HCT116 (cell line): ENCODE results near the gene WDR70. TPM values are rescaled to one million over a fixed set of nuclear protein-coding genes. Genes with fewer than 3 reads are reported as not detected.

Experiments
- ATAC-seq: fragments of 200-7000 bp; cut with Tn5 transposase; 2 replicates; pipeline ENCODE4 v1.9.1; 2020; ENCODE audit warnings: mild to moderate bottlenecking, moderate library complexity
- BruUV-seq: library from RNA; stranded (reverse); fragments of 400-500 nt; replicated peaks from 2 replicates; lab custom pipeline; 2021; lab: Mats Ljungman, UMichigan
- CTCF ChIA-PET: fragments of 300-600 bp; sonication (Branson Sonifier 250); formaldehyde crosslinking; loops from one replicate; lab custom pipeline; 2021; ENCODE audit warnings: antibody characterized with exemption; lab: Charles Lee
- POLR2A ChIA-PET: fragments of 300-600, 350-600 bp; sonication (Branson Sonifier 250); formaldehyde crosslinking; loops from one replicate; lab custom pipeline; 2021; ENCODE audit warnings: antibody characterized with exemption; lab: Charles Lee
- RAD21 ChIA-PET, 2 experiments: fragments of 300-600 bp; sonication (Branson Sonifier 250); formaldehyde crosslinking; loops; one replicate each; lab custom pipeline; 2023; ENCODE audit warnings: low total read pairs in 2 of 2; ENCODE audit not compliant: uncharacterized antibody in 2 of 2, unreplicated experiment in 2 of 2, low non-redundant PET in 1 of 2; lab: Charles Lee
- DNase-seq: peaks from one replicate; pipeline ENCODE4 v3.0.0-alpha.2; 2010; ENCODE audit warnings: low read depth, low spot score
- H2AFZ ChIP-seq: fragments of 200-600 bp; shearing (Covaris generic), sonication (generic); 2 replicates; pipeline ENCODE4 v1.6.1; 2017; ENCODE audit warnings: low read depth, mixed run types, mixed read lengths, antibody characterized with exemption, low read length; ENCODE audit not compliant: poor library complexity, severe bottlenecking
- H3K27ac ChIP-seq: 2 replicates; pipeline ENCODE4 v1.5.1; 2012; ENCODE audit warnings: low read depth, low read length
- H3K27me3 ChIP-seq: fragments of 200-600 bp; sonication (generic); 2 replicates; pipeline ENCODE4 v1.6.1; 2016; ENCODE audit warnings: mixed run types, low read length, mixed read lengths; ENCODE audit not compliant: insufficient read depth
- H3K36me3 ChIP-seq, 2 experiments: fragments of 200-500 bp in 1 of 2; fragments of 200-600 bp in 1 of 2; sonication (Bioruptor generic) in 1 of 2; sonication (generic) in 1 of 2; 2 replicates each; pipeline versions ENCODE4 v1.5.1 to v1.6.1; 2014 to 2016; ENCODE audit warnings: low read length in 2 of 2, inconsistent platforms in 1 of 2, mixed read lengths in 1 of 2, mixed run types in 1 of 2; ENCODE audit not compliant: insufficient read depth in 2 of 2, control insufficient read depth in 1 of 2
- H3K4me1 ChIP-seq, 2 experiments: fragments of 200-600 bp in 1 of 2; sonication (generic) in 1 of 2; 2 replicates each; pipeline versions ENCODE4 v1.5.1 to v1.6.1; 2012 to 2017; ENCODE audit warnings: low read length in 2 of 2, inconsistent platforms in 1 of 2, mild to moderate bottlenecking in 1 of 2, mixed read lengths in 1 of 2, mixed run types in 1 of 2, moderate library complexity in 1 of 2; ENCODE audit not compliant: insufficient read depth in 2 of 2, control insufficient read depth in 1 of 2
- H3K4me2 ChIP-seq: fragments of 200-600 bp; sonication (generic); 2 replicates; pipeline ENCODE4 v1.6.1; 2017; ENCODE audit warnings: mixed run types, low read length, mixed read lengths
- H3K4me3 ChIP-seq, 2 experiments: fragments of 200-600 bp in 1 of 2; sonication (generic) in 1 of 2; replicated peaks in 1 of 2; 2 replicates each; pipeline ENCODE4 v1.5.1; 2011 to 2016; ENCODE audit warnings: low read length in 2 of 2, control low read depth in 1 of 2, low read depth in 1 of 2, mild to moderate bottlenecking in 1 of 2, mixed read lengths in 1 of 2, mixed run types in 1 of 2
- H3K79me2 ChIP-seq: fragments of 200-600 bp; sonication (generic); 2 replicates; pipeline ENCODE4 v1.6.1; 2017; ENCODE audit warnings: mild to moderate bottlenecking, mixed run types, low read length, moderate library complexity, mixed read lengths; ENCODE audit not compliant: insufficient read depth
- H3K9ac ChIP-seq: fragments of 200-600 bp; sonication (generic); 2 replicates; pipeline ENCODE4 v1.6.1; 2016; ENCODE audit warnings: low read length, mixed read lengths
- H3K9me2 ChIP-seq: fragments of 200-600 bp; sonication (generic), shearing (Covaris generic); 2 replicates; pipeline ENCODE4 v1.6.1; 2017; ENCODE audit warnings: mixed run types, mild to moderate bottlenecking, moderate library complexity; ENCODE audit not compliant: insufficient read depth
- H3K9me3 ChIP-seq, 2 experiments: fragments of 200-500 bp in 1 of 2; fragments of 200-600 bp in 1 of 2; sonication (Bioruptor generic) in 1 of 2; sonication (generic) in 1 of 2; 2 replicates each; pipeline ENCODE4 v1.6.1; 2014 to 2017; ENCODE audit warnings: low read length in 2 of 2, mixed read lengths in 2 of 2, inconsistent platforms in 1 of 2, low read depth in 1 of 2, mild to moderate bottlenecking in 1 of 2, mixed run types in 1 of 2, moderate library complexity in 1 of 2; ENCODE audit not compliant: control insufficient read depth in 1 of 2, insufficient read depth in 1 of 2
- H4K20me1 ChIP-seq: fragments of 200-600 bp; sonication (generic), shearing (Covaris generic); 2 replicates; pipeline ENCODE4 v1.6.1; 2017; ENCODE audit warnings: mixed run types, mild to moderate bottlenecking, moderate library complexity; ENCODE audit not compliant: insufficient read depth
- CEBPB ChIP-seq: IDR thresholded peaks from 2 replicates; pipeline ENCODE4 v1.6.1; 2012; ENCODE audit warnings: low read depth
- ELF1 ChIP-seq: IDR thresholded peaks from 2 replicates; pipeline ENCODE4 v1.6.1; 2012; ENCODE audit warnings: low read depth, borderline replicate concordance
- EZH2 ChIP-seq: fragments of 200-600 bp; sonication (generic); IDR thresholded peaks from 2 replicates; pipeline ENCODE4 v1.6.1; 2017; ENCODE audit warnings: antibody characterized with exemption, mixed run types
- EZH2phosphoT487 ChIP-seq: fragments of 200-600 bp; IDR thresholded peaks from 2 replicates; pipeline ENCODE4 v1.6.1; 2018; ENCODE audit warnings: antibody characterized with exemption, borderline replicate concordance
- FOSL1 ChIP-seq: IDR thresholded peaks from 2 replicates; pipeline ENCODE4 v1.6.1; 2012; ENCODE audit warnings: low read depth
- JUND ChIP-seq: IDR thresholded peaks from 2 replicates; pipeline ENCODE4 v1.6.1; 2012
- MAX ChIP-seq: IDR thresholded peaks from 2 replicates; pipeline ENCODE4 v1.6.1; 2012
- POLR2A ChIP-seq: IDR thresholded peaks from 2 replicates; pipeline ENCODE4 v1.7.0; 2011; ENCODE audit warnings: borderline replicate concordance; ENCODE audit not compliant: insufficient read depth, insufficient read length; ENCODE audit errors: extremely low read depth
- POLR2AphosphoS5 ChIP-seq: IDR thresholded peaks from 2 replicates; pipeline ENCODE4 v1.6.1; 2011; ENCODE audit warnings: mild to moderate bottlenecking, low read depth, low read length, moderate library complexity
- RAD21 ChIP-seq: IDR thresholded peaks from 2 replicates; pipeline ENCODE4 v1.6.1; 2012; ENCODE audit warnings: low read depth, mild to moderate bottlenecking
- REST ChIP-seq: IDR thresholded peaks from 2 replicates; pipeline ENCODE4 v1.6.1; 2012; ENCODE audit warnings: low read depth
- TCF7L2 ChIP-seq: IDR thresholded peaks from 2 replicates; pipeline ENCODE4 v1.7.0; 2011; ENCODE audit warnings: borderline replicate concordance, inconsistent platforms; ENCODE audit not compliant: insufficient read depth, insufficient read length; ENCODE audit errors: extremely low read depth
- YY1 ChIP-seq: IDR thresholded peaks from 2 replicates; pipeline ENCODE4 v1.6.1; 2011; ENCODE audit warnings: low read length, low read depth, moderate library complexity, mild to moderate bottlenecking; ENCODE audit not compliant: insufficient replicate concordance; ENCODE audit errors: extremely low read depth
- ZBTB33 ChIP-seq: IDR thresholded peaks from 2 replicates; pipeline ENCODE4 v1.6.1; 2011; ENCODE audit warnings: mild to moderate bottlenecking, low read length, moderate library complexity; ENCODE audit not compliant: insufficient replicate concordance; ENCODE audit errors: extremely low read depth
- ZNF274 ChIP-seq: fragments of 200-500 bp; sonication (Bioruptor generic); IDR thresholded peaks from 2 replicates; pipeline ENCODE4 v1.6.1; 2014; ENCODE audit warnings: mild to moderate bottlenecking, low read depth, low read length, inconsistent platforms
- intact Hi-C: fragments of 100-400 bp; cut with micrococcal nuclease; formaldehyde crosslinking; loops from 2 replicates; pipeline ENCODE4 v1.10.0; 2022
- total RNA-seq: library from RNA; stranded (reverse); gene quantifications from one replicate; pipeline ENCODE4 v1.2.1, GENCODE V29; 2021; ENCODE audit not compliant: unreplicated experiment

WDR70 gene
- total RNA-seq, 1 experiment from 2014 or later = 31.1 TPM

- TF ChIP-seq ZBTB33 = no peak
- no peak for TF ChIP-seq CEBPB
- no peak for TF ChIP-seq TCF7L2
- TF ChIP-seq EZH2 = no peak
- TF ChIP-seq ZNF274 = no peak
- TF ChIP-seq EZH2phosphoT487 = no peak
Observed at GRCh38 chr5:37737326-37738056, 358.4 kb downstream of the WDR70 start (continued).

- Histone ChIP-seq H3K9me2 (no peaks in the 10 kb centered on the region), H3K4me2 (peak overlapping the region; percentile 45), H3K9ac (no peak overlapping the region), H3K9me3 (no peaks in the 10 kb centered on the region), H4K20me1 (no peaks in the 10 kb centered on the region), H2AFZ (no peak overlapping the region), H3K4me3 (no peak overlapping the region), H3K27me3 (no peaks in the 10 kb centered on the region), H3K36me3 (no peaks in the 10 kb centered on the region), H3K4me1 (peaks cover 21% of the 10 kb centered on the region in 2 experiments), H3K79me2 (no peaks in the 10 kb centered on the region), H3K27ac (peak overlapping the region; percentile 2; the same call in 1 of the 2 replicates)
- peak; percentile 83 for ATAC-seq
- ChIA-PET POLR2A (no interaction called here), CTCF (interaction anchor here (1.2 to 1.8 kb wide), 4 partner anchors 13 to 325 kb away, joined by 4 to 12 read pairs (median 4); no protein-coding TSS in a partner anchor), RAD21 (no interaction called here)
- intact Hi-C loops = no loop called here
- DNase-seq = peak; percentile 59
- BruUV-seq = no TSS peak
- TF ChIP-seq POLR2A = no peak
- TF ChIP-seq RAD21 = no peak
- 0 out of 2 replicates have a peak, but pooled peaks have one; percentile 18 for TF ChIP-seq JUND
- TF ChIP-seq YY1 = no peak
- no peak for TF ChIP-seq EZH2
- no peak for TF ChIP-seq ELF1
- TF ChIP-seq TCF7L2 = no peak
- no peak for TF ChIP-seq POLR2AphosphoS5
- no peak for TF ChIP-seq REST
- peak; percentile 47 for TF ChIP-seq FOSL1
- TF ChIP-seq MAX = no peak
Observed at GRCh38 chr5:37738057-37738691, 359.1 kb downstream of the WDR70 start.
